Activated CD8-positive, alpha-beta memory T cell treated with anti-CD3 and anti-CD28 coated beads for 48 hours (primary cell): ENCODE measurements around the gene CCDC34.
"Not testable (repeated sequence)": the region's sequence is repeated elsewhere in the genome, so short reads cannot be mapped to it uniquely, and the experiment has no call there.

Experiments
- DNase-seq, 3 experiments: peaks; one replicate each; pipeline ENCODE4 v3.0.0-alpha.2; 2020; ENCODE audit warnings: low read depth in 2 of 3, low spot score in 2 of 3

Gene CCDC34

GRCh38 chr11:27327064-27327463, 36.0 kb downstream of the CCDC34 start:
- DNase-seq, result not testable (repeated sequence)

- DNase-seq, result not testable (repeated sequence)
These were observed 40.8 kb downstream of the CCDC34 start for GRCh38 chr11:27322196-27322595.

- not testable (repeated sequence) for DNase-seq
These were observed 41.7 kb downstream of the CCDC34 start for GRCh38 chr11:27321340-27321739.

- DNase-seq, result no peak
These were observed 43.9 kb downstream of the CCDC34 start for GRCh38 chr11:27319072-27319471.

- DNase-seq, result no peak
These were observed 45.3 kb downstream of the CCDC34 start for GRCh38 chr11:27317751-27318150.

GRCh38 chr11:27315836-27316235, 47.2 kb downstream of the CCDC34 start:
- no peak for DNase-seq

GRCh38 chr11:27313157-27313821, 49.7 kb downstream of the CCDC34 start:
- DNase-seq, result no peak

- no peak for DNase-seq
These were observed 50.9 kb downstream of the CCDC34 start for GRCh38 chr11:27312110-27312509.

GRCh38 chr11:27310707-27311106, 52.3 kb downstream of the CCDC34 start:
- no peak for DNase-seq

GRCh38 chr11:27310182-27310581, 52.8 kb downstream of the CCDC34 start:
- DNase-seq, result no peak

GRCh38 chr11:27309046-27309445, 54.0 kb downstream of the CCDC34 start:
- no peak for DNase-seq

GRCh38 chr11:27307232-27307631, 55.8 kb downstream of the CCDC34 start:
- no peak for DNase-seq

GRCh38 chr11:27305751-27306150, 57.3 kb downstream of the CCDC34 start:
- no peak for DNase-seq

- DNase-seq, result no peak
These were observed 58.5 kb downstream of the CCDC34 start for GRCh38 chr11:27304514-27304913.

GRCh38 chr11:27303903-27304302, 59.1 kb downstream of the CCDC34 start:
- DNase-seq, result no peak

GRCh38 chr11:27300974-27301373, 62.0 kb downstream of the CCDC34 start:
- DNase-seq, result no peak

GRCh38 chr11:27297616-27298015, 65.4 kb downstream of the CCDC34 start:
- DNase-seq, result no peak

- DNase-seq, result no peak
These were observed 66.5 kb downstream of the CCDC34 start for GRCh38 chr11:27296497-27296896.

GRCh38 chr11:27295928-27296327, 67.1 kb downstream of the CCDC34 start:
- no peak for DNase-seq

GRCh38 chr11:27294654-27295053, 68.4 kb downstream of the CCDC34 start:
- DNase-seq, result no peak

- DNase-seq, result no peak
These were observed 69.2 kb downstream of the CCDC34 start for GRCh38 chr11:27293515-27294417.

GRCh38 chr11:27292637-27293010, 70.4 kb downstream of the CCDC34 start:
- no peak for DNase-seq
